ENCODE results near the gene CRAT. TPM values are rescaled to one million over a fixed set of nuclear protein-coding genes. Genes with fewer than 3 reads are reported as not detected.

The CRAT gene
- total and polyA plus RNA-seq, 2 of the 4 experiments (the other 2 are of a cell fraction) = 18.8 to 41.6 TPM

- H4K91ac ChIP-seq (ENCODE audit: insufficient read depth, low read depth, low read length) = peak overlapping the region; percentile 100
- H2BK20ac ChIP-seq (ENCODE audit: low read depth, low read length) = peak overlapping the region; percentile 86
- H2BK120ac ChIP-seq (ENCODE audit: low read depth, low read length) = peak overlapping the region; percentile 99
- H3K14ac ChIP-seq (replicated peaks; ENCODE audit: low read depth, low read length) = peak overlapping the region; percentile 100
- no peaks in the 10 kb centered on the region for H3K9me3 ChIP-seq (ENCODE audit: control insufficient read depth, insufficient read depth, low read length)
- DNase-seq = peak; percentile 45
- H2AFZ ChIP-seq (replicated peaks; ENCODE audit: low read length, poor library complexity) = peak overlapping the region; percentile 53
- no CpG with 5 or more reads among the region's 8 CpGs for WGBS, 2 experiments (ENCODE audit: extremely low coverage in 2 of 2, insufficient read length in 1 of 2)
- peak overlapping the region; percentile 94 for H3K18ac ChIP-seq (ENCODE audit: low read depth, low read length)
- peak overlapping the region; percentile 98 for H3K9ac ChIP-seq (ENCODE audit: low read depth, low read length)
- no TSS peak for BruUV-seq (replicated peaks)
- peak overlapping the region; percentile 28 for H3K4me3 ChIP-seq (ENCODE audit: insufficient read depth, low read depth, low read length)
- H2BK15ac ChIP-seq (ENCODE audit: low read depth, low read length) = peak overlapping the region; percentile 93
- peak overlapping the region; percentile 99 for H4K8ac ChIP-seq (ENCODE audit: low read depth in 2 of 2, low read length in 2 of 2)
- peaks cover 54% of the 10 kb centered on the region for H3K4me1 ChIP-seq (ENCODE audit: control insufficient read depth, insufficient read depth, low read length)
- intact Hi-C loops (cut with micrococcal nuclease) (loop anchor here (1.0 to 2.0 kb wide), 2 partner anchors 356 to 429 kb away; no protein-coding TSS in a partner anchor), in situ Hi-C loops (cut with MboI; ENCODE audit: low sequenced_read_pairs) (no loop called here), dilution Hi-C loops (cut with HindIII; ENCODE audit: low sequenced_read_pairs, unreplicated experiment) (no loop called here)
- peak overlapping the region; percentile 97 for H4K5ac ChIP-seq (ENCODE audit: low read depth, low read length)
- H3K4me2 ChIP-seq (ENCODE audit: low read depth, low read length) = peak overlapping the region; percentile 77
- H3K56ac ChIP-seq (ENCODE audit: extremely low read depth, insufficient read depth, low read length) = peak overlapping the region; percentile 100
- peak overlapping the region; percentile 100 for H2AK9ac ChIP-seq (replicated peaks; ENCODE audit: low read depth, low read length, poor library complexity)
- peak; percentile 7 for ATAC-seq (ENCODE audit: low read depth)
- H3K79me1 ChIP-seq (ENCODE audit: low read depth in 1 of 2, low read length in 2 of 2) = peaks cover 5 to 41% of the 10 kb centered on the region in 2 experiments; a peak in 3 of 4 replicates
- no peaks in the 10 kb centered on the region for H3K27me3 ChIP-seq (ENCODE audit: control insufficient read depth, insufficient read depth, low read length)
- peaks cover 12% of the 10 kb centered on the region for H3K9me1 ChIP-seq (ENCODE audit: insufficient read depth, low read length)
- H3K4ac ChIP-seq (ENCODE audit: low read depth, low read length) = peak overlapping the region; percentile 99
- TF ChIP-seq RFX5 (IDR thresholded peaks at IDR 0.05; ENCODE audit: low read depth, low read length) (no peak), CHD1 (IDR thresholded peaks at IDR 0.05; ENCODE audit: low read depth, low read length) (peak; percentile 20; the same call in 1 of the 2 replicates), USF2 (IDR thresholded peaks at IDR 0.05; ENCODE audit: low read depth, low read length) (no peak)
- peaks cover 21% of the 10 kb centered on the region for H3K36me3 ChIP-seq (ENCODE audit: control insufficient read depth, insufficient read depth, low read length)
- ChIA-PET POLR2A (ENCODE audit: unreplicated experiment) (interaction anchor here (0.5 to 2.6 kb wide), 11 partner anchors 9 to 483 kb away, joined by 3 to 17 read pairs (median 4); partner anchors contain the start of gene IER5L), CTCF (interaction anchor here (1.2 to 3.1 kb wide), 2 partner anchors 9 to 33 kb away, joined by 7 to 21 read pairs; no protein-coding TSS in a partner anchor)
- peak overlapping the region; percentile 98 for H3K27ac ChIP-seq (ENCODE audit: insufficient read depth, low read length)
- no peaks in the 10 kb centered on the region; the same call in 1 of the 2 replicates for H4K20me1 ChIP-seq (ENCODE audit: insufficient read depth, low read length)
- H2AK5ac ChIP-seq (ENCODE audit: low read depth, low read length) = peak overlapping the region; percentile 97
- peak overlapping the region; percentile 99 for H3K23ac ChIP-seq (ENCODE audit: low read depth, low read length)
- H2BK5ac ChIP-seq (ENCODE audit: low read depth, low read length, poor library complexity, severe bottlenecking) = peak overlapping the region; percentile 99
These were observed 29.9 kb upstream of the CRAT start for GRCh38 chr9:129140397-129141065.

All from IMR-90 (cell line).